K562 (cell line): Measurements from ENCODE around the gene SEC16A. TPM values are rescaled to one million over a fixed set of nuclear protein-coding genes. Genes with fewer than 3 reads are reported as not detected.
A peak's percentile ranks its signal among the peaks of the same experiment; 100 is the strongest.

Source experiments
- ATAC-seq: fragments of 200-7000 bp; cut with Tn5 transposase; 3 replicates; pipeline ENCODE4 v1.9.1; 2020; ENCODE audit warnings: moderate library complexity
- BruUV-seq: library from RNA; stranded (reverse); fragments of 400-500 nt; replicated peaks from 2 replicates; lab custom pipeline; 2021; lab: Mats Ljungman, UMichigan
- CTCF ChIA-PET: fragments of 300-600 bp; formaldehyde crosslinking; extraction: SDS; loops from one replicate; lab custom pipeline; 2021; ENCODE audit warnings: low intra/inter-chr PET ratio; lab: Yijun Ruan, JAX
- POLR2A ChIA-PET: fragments of 300-600, 350-650 bp; sonication (Branson Sonifier 250); formaldehyde crosslinking; extraction: SDS; loops from one replicate; lab custom pipeline; 2021; ENCODE audit warnings: antibody characterized with exemption, inconsistent platforms; lab: Yijun Ruan, JAX
- DNase-seq, 4 experiments: peaks; one replicate each; pipeline versions ENCODE4 v3.0.0 to v3.0.0-alpha.2; 2011 to 2018; ENCODE audit warnings: low spot score in 3 of 4, mixed read lengths in 3 of 4; ENCODE audit errors: extremely low read depth in 1 of 4
- FAIRE-seq: peaks from 2 replicates; lab custom pipeline; 2011; peaks lifted over from hg19 to GRCh38; lab: Jason Lieb, UNC
- H2AFZ ChIP-seq: 2 replicates; pipeline ENCODE4 v1.6.0; 2011; ENCODE audit warnings: low read depth, low read length, control low read depth, inconsistent platforms
- H3K27ac ChIP-seq: fragments of 200-600 bp; 3 replicates; pipeline ENCODE4 v1.8.0; 2011; ENCODE audit warnings: low read depth, mild to moderate bottlenecking, control low read depth, inconsistent platforms, low read length, moderate library complexity, mixed read lengths; ENCODE audit errors: extremely low read depth
- H3K27me3 ChIP-seq, 2 experiments: fragments of 300-600 bp in 1 of 2; 2 replicates in 1 of 2; 3 replicates in 1 of 2; pipeline versions ENCODE4 v1.6.0 to v1.8.0; 2011; ENCODE audit warnings: inconsistent platforms in 2 of 2, low read length in 2 of 2, mild to moderate bottlenecking in 1 of 2, mixed read lengths in 1 of 2, moderate library complexity in 1 of 2; ENCODE audit not compliant: control insufficient read depth in 2 of 2, insufficient read depth in 2 of 2
- H3K36me3 ChIP-seq: fragments of 300-600 bp; 3 replicates; pipeline ENCODE4 v1.8.0; 2011; ENCODE audit warnings: mild to moderate bottlenecking, low read length, inconsistent platforms; ENCODE audit not compliant: control insufficient read depth, insufficient read depth
- H3K4me1 ChIP-seq, 2 experiments: fragments of 200-600 bp in 1 of 2; replicated peaks in 1 of 2; 2 replicates in 1 of 2; 3 replicates in 1 of 2; pipeline versions ENCODE4 v1.5.1 to v1.8.0; 2011; ENCODE audit warnings: inconsistent platforms in 2 of 2, low read length in 2 of 2, mild to moderate bottlenecking in 1 of 2, mixed read lengths in 1 of 2, moderate library complexity in 1 of 2; ENCODE audit not compliant: control insufficient read depth in 2 of 2, insufficient read depth in 2 of 2
- H3K4me2 ChIP-seq: 2 replicates; pipeline ENCODE4 v1.6.1; 2011; ENCODE audit warnings: low read length, control low read depth, inconsistent platforms, mixed read lengths; ENCODE audit not compliant: insufficient read depth
- H3K4me3 ChIP-seq: fragments of 200-600 bp; sonication (generic), shearing (Covaris generic); 2 replicates; pipeline ENCODE4 v1.5.1; 2016; ENCODE audit warnings: control low read depth, inconsistent platforms
- H3K79me2 ChIP-seq: fragments of 200-600 bp; 3 replicates; pipeline ENCODE4 v1.8.0; 2011; ENCODE audit warnings: low read length, inconsistent platforms; ENCODE audit not compliant: control insufficient read depth, insufficient read depth
- H3K9ac ChIP-seq, 2 experiments: 2 replicates each; pipeline versions ENCODE4 v1.6.0 to v1.6.1; 2011; ENCODE audit warnings: low read depth in 2 of 2, low read length in 2 of 2, control low read depth in 1 of 2, inconsistent platforms in 1 of 2, mild to moderate bottlenecking in 1 of 2, mixed read lengths in 1 of 2; ENCODE audit not compliant: insufficient read depth in 1 of 2
- H3K9me1 ChIP-seq: one replicate; pipeline ENCODE4 v1.6.0; 2011; ENCODE audit warnings: inconsistent platforms, mild to moderate bottlenecking, low read length, moderate library complexity; ENCODE audit not compliant: control insufficient read depth, insufficient read depth
- H3K9me3 ChIP-seq: replicated peaks from 2 replicates; pipeline ENCODE4 v1.5.1; 2011; ENCODE audit warnings: low read depth, low read length, inconsistent platforms; ENCODE audit not compliant: control insufficient read depth, insufficient read depth
- H4K20me1 ChIP-seq: replicated peaks from 2 replicates; pipeline ENCODE4 v1.6.1; 2011; ENCODE audit warnings: low read length, inconsistent platforms, mixed read lengths; ENCODE audit not compliant: control insufficient read depth, insufficient read depth
- COPS2 ChIP-seq: fragments of 450-650 bp; conservative IDR thresholded peaks from 2 replicates; pipeline ENCODE4 v1.6.1; 2016; ENCODE audit warnings: mild to moderate bottlenecking, moderate library complexity
- PHF20 ChIP-seq: fragments of 450-650 bp; IDR thresholded peaks from 2 replicates; pipeline ENCODE4 v1.6.1; 2018; ENCODE audit not compliant: partially characterized antibody
- RBFOX2 ChIP-seq: fragments of 200-400 bp; formaldehyde crosslinking; IDR thresholded peaks from 2 replicates; pipeline ENCODE4 v1.6.1; 2017; ENCODE audit warnings: low read depth, mild to moderate bottlenecking, low read length, moderate library complexity
- ZNF77 ChIP-seq: fragments of 250-450 bp; sonication (Bioruptor Pico); IDR thresholded peaks from 2 replicates; pipeline ENCODE4 v1.5.0; 2020
- WGBS: fragments of 100-300 bp; shearing (Covaris generic); methylation state at CpG from one replicate; pipeline ENCODE4 v1.1.6; 2016; ENCODE audit warnings: low coverage, mixed read lengths; ENCODE audit not compliant: insufficient coverage; ENCODE audit errors: missing lambda C conversion rate; 5-methylcytosine and 5-hydroxymethylcytosine counted together
- in situ Hi-C: fragments of 300-500 bp; cut with MboI; formaldehyde crosslinking; loops from 4 replicates; pipeline ENCODE4 v1.15.0; 2018; ENCODE audit warnings: inconsistent platforms, mixed read lengths
- intact Hi-C: fragments of 100-400 bp; cut with micrococcal nuclease; formaldehyde crosslinking; loops from 2 replicates; pipeline ENCODE4 v1.14.2; 2022
- polyA plus RNA-seq, 8 experiments: library from polyadenylated mRNA; depleted of rRNA in 4 of 8; stranded (reverse) in 5 of 8; unstranded in 3 of 8; fragments of >200 nt; fragmentation: Nextera tagmentation in 2 of 8; fragmentation: Illumina TruSeq in 1 of 8; extraction: Ambion mirVana in 2 of 8; extraction: Trizol in 1 of 8; gene quantifications; 2 replicates each; pipeline versions ENCODE4 v1.2.1 to v1.2.3, GENCODE V29; 2011 to 2014; ENCODE audit warnings: inconsistent platforms in 1 of 8, missing spikeins in 1 of 8
- total RNA-seq, 7 experiments: library from RNA; depleted of rRNA in 6 of 7; stranded (reverse); fragments of >200 nt in 6 of 7; fragmentation: Illumina TruSeq in 2 of 7; extraction: Trizol in 2 of 7; gene quantifications; 2 replicates each; pipeline versions ENCODE4 v1.2.1 to v1.2.3, GENCODE V29; 2011 to 2021; ENCODE audit warnings: low replicate concordance in 1 of 7
- TF ChIP-seq, protein P1 (sequence below): IDR thresholded peaks from 3 replicates; pipeline ENCODE4 v1.6.1; 2011; ENCODE audit warnings: borderline replicate concordance, mild to moderate bottlenecking, moderate library complexity; ENCODE audit not compliant: insufficient read length; ENCODE audit errors: extremely low read depth
- TF ChIP-seq, protein P2 (sequence below): fragments of 450-650 bp; IDR thresholded peaks from 2 replicates; pipeline ENCODE4 v1.6.1; 2016; ENCODE audit warnings: antibody characterized with exemption

Gene SEC16A
- total and polyA plus RNA-seq, 9 of the 15 experiments (the other 6 are each of a cell fraction or from before 2014, with no cell fraction given): 8.3 to 62.8 (median 14.0) TPM

DNA sequence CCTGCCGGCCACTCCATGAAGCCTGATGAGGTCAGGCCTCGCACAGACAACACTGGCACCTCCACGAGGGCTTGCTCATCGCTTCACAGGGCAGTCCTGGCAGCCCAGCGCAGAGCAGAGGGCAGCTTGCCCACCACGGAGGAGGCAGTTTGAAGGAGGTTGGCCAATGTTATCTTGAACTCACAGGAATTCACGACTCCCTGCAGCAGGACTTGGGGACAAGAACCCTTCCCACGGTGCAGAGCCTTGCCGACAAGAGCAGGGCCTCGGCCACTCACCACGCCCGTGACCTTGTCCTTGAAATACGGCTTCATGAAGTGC, 87.9 kb downstream of the SEC16A start:
- CTCF ChIA-PET: no interaction called here
- H2AFZ ChIP-seq: no peak overlapping the region
- DNase-seq: no peak
- WGBS: 94% methylated on average over 13 of the region's 13 CpGs
- FAIRE-seq: no peak
- no peaks in the 10 kb centered on the region; the same call in 1 of the 2 replicates for H4K20me1 ChIP-seq
- POLR2A ChIA-PET: interaction anchor here (0.6 kb wide), 2 partner anchors 11 to 714 kb away, joined by 3 read pairs; no protein-coding TSS in a partner anchor
- peaks cover 83% of the 10 kb centered on the region for H3K36me3 ChIP-seq
- intact Hi-C loops (no loop called here), in situ Hi-C loops (no loop called here)
- H3K79me2 ChIP-seq: peaks cover 24% of the 10 kb centered on the region
- TF ChIP-seq RBFOX2 (peak; percentile 11; the same call in 1 of the 2 replicates), COPS2 (no peak), ZNF77 (no peak), PHF20 (no peak)
- TF ChIP-seq, protein P1, sequence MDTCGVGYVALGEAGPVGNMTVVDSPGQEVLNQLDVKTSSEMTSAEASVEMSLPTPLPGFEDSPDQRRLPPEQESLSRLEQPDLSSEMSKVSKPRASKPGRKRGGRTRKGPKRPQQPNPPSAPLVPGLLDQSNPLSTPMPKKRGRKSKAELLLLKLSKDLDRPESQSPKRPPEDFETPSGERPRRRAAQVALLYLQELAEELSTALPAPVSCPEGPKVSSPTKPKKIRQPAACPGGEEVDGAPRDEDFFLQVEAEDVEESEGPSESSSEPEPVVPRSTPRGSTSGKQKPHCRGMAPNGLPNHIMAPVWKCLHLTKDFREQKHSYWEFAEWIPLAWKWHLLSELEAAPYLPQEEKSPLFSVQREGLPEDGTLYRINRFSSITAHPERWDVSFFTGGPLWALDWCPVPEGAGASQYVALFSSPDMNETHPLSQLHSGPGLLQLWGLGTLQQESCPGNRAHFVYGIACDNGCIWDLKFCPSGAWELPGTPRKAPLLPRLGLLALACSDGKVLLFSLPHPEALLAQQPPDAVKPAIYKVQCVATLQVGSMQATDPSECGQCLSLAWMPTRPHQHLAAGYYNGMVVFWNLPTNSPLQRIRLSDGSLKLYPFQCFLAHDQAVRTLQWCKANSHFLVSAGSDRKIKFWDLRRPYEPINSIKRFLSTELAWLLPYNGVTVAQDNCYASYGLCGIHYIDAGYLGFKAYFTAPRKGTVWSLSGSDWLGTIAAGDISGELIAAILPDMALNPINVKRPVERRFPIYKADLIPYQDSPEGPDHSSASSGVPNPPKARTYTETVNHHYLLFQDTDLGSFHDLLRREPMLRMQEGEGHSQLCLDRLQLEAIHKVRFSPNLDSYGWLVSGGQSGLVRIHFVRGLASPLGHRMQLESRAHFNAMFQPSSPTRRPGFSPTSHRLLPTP: no peak
- TF ChIP-seq, protein P2, sequence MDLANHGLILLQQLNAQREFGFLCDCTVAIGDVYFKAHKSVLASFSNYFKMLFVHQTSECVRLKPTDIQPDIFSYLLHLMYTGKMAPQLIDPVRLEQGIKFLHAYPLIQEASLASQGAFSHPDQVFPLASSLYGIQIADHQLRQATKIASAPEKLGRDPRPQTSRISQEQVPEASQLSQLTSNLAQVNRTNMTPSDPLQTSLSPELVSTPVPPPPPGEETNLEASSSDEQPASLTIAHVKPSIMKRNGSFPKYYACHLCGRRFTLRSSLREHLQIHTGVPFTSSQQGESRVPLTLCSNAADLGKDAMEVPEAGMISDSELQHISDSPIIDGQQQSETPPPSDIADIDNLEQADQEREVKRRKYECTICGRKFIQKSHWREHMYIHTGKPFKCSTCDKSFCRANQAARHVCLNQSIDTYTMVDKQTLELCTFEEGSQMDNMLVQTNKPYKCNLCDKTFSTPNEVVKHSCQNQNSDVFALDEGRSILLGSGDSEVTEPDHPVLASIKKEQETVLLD: no peak
- ATAC-seq: no peak
- H3K4me3 ChIP-seq: no peak overlapping the region
- H3K4me1 ChIP-seq: peaks cover 7 to 37% of the 10 kb centered on the region in 2 experiments; a peak in 4 of 5 replicates
- no peaks in the 10 kb centered on the region for H3K27me3 ChIP-seq
- no peak overlapping the region for H3K4me2 ChIP-seq
- H3K9me1 ChIP-seq: no peaks in the 10 kb centered on the region
- no peak overlapping the region for H3K27ac ChIP-seq
- no peaks in the 10 kb centered on the region for H3K9me3 ChIP-seq
- BruUV-seq: no TSS peak
- H3K9ac ChIP-seq: peak overlapping the region in 1 of 2 experiments; percentile 57; a peak in 1 of 4 replicates
